ENCODE measurements around the gene SVOP.

- TF ChIP-seq CTCF (IDR thresholded peaks at IDR 0.05; ENCODE audit: low read depth, low read length, missing input control) (no peak), EGR1 (IDR thresholded peaks at IDR 0.05; ENCODE audit: low read depth in 2 of 2) (no peak), GABPA (IDR thresholded peaks at IDR 0.05 in 1 of 2, conservative IDR thresholded peaks at IDR 0.05 in 1 of 2) (no peak), RAD21 (IDR thresholded peaks at IDR 0.05) (peak in 1 of 2 donors; percentile 35), FOXA1 (IDR thresholded peaks at IDR 0.05) (no peak), JUND (IDR thresholded peaks at IDR 0.05) (peak in 1 of 2 donors; percentile 20), REST (IDR thresholded peaks at IDR 0.05) (no peak), TAF1 (conservative IDR thresholded peaks at IDR 0.05) (no peak), MAX (IDR thresholded peaks at IDR 0.05) (peak; percentile 21), ATF3 (IDR thresholded peaks at IDR 0.05) (no peak), SP1 (IDR thresholded peaks at IDR 0.05) (peak; percentile 29), HNF4G (IDR thresholded peaks at IDR 0.05) (no peak), YY1 (IDR thresholded peaks at IDR 0.05) (peak; percentile 3)
Observed at GRCh38 chr12:108888031-108888430, 132.8 kb downstream of the SVOP start.
